Liver (tissue), 3 donors: ENCODE results near the gene KRTAP9-9.

ENCODE experiments used
- TF ChIP-seq, protein P1 (sequence below): IDR thresholded peaks from 2 replicates; pipeline ENCODE4 v1.6.1; 2016; ENCODE audit warnings: antibody characterized with exemption
- TF ChIP-seq, protein P2 (sequence below): fragments of 150-350 bp; IDR thresholded peaks from 2 replicates; pipeline ENCODE4 v1.5.1; 2017; ENCODE audit warnings: improper control_type of control experiment, low read depth, low read length; ENCODE audit not compliant: missing input control
- donor health status: healthy.
- donor health status: healthy.

DNA sequence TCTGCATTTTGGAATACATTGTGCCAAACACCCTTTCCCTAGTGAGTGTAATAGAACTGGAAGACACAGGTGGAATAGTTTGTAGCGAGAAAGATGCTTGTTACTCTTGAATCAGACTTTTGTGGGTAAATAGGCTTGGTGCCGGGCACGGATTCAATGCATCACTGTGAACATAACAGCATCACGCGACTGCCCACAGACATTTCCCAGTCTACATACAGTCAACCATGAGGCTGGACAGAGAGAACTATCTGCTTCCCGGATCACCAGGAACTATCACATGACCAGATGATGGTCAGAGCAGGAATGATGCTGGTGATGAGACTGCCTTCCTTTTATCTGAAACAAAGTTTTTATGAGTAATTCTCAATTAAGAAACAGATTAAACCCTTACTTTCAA, 29.1 kb upstream of the KRTAP9-9 start:
- TF ChIP-seq, protein P1, sequence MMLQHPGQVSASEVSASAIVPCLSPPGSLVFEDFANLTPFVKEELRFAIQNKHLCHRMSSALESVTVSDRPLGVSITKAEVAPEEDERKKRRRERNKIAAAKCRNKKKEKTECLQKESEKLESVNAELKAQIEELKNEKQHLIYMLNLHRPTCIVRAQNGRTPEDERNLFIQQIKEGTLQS, result no peak
- TF ChIP-seq, protein P2, sequence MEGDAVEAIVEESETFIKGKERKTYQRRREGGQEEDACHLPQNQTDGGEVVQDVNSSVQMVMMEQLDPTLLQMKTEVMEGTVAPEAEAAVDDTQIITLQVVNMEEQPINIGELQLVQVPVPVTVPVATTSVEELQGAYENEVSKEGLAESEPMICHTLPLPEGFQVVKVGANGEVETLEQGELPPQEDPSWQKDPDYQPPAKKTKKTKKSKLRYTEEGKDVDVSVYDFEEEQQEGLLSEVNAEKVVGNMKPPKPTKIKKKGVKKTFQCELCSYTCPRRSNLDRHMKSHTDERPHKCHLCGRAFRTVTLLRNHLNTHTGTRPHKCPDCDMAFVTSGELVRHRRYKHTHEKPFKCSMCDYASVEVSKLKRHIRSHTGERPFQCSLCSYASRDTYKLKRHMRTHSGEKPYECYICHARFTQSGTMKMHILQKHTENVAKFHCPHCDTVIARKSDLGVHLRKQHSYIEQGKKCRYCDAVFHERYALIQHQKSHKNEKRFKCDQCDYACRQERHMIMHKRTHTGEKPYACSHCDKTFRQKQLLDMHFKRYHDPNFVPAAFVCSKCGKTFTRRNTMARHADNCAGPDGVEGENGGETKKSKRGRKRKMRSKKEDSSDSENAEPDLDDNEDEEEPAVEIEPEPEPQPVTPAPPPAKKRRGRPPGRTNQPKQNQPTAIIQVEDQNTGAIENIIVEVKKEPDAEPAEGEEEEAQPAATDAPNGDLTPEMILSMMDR, result no peak
